Urinary bladder (tissue), 4 donors: ENCODE data around the gene SLC25A17. TPM values are rescaled to one million over a fixed set of nuclear protein-coding genes. Genes with fewer than 3 reads are reported as not detected.
"Not testable (repeated sequence)": the region's sequence is repeated elsewhere in the genome, so short reads cannot be mapped to it uniquely, and the experiment has no call there.

Experiments
- DNase-seq: peaks from one replicate; pipeline ENCODE4 v3.0.0-alpha.2; 2015; ENCODE audit errors: extremely low spot score
- H3K27ac ChIP-seq: one replicate; pipeline ENCODE4 v1.5.1; 2013; ENCODE audit warnings: low read depth, mild to moderate bottlenecking, moderate library complexity
- H3K36me3 ChIP-seq: one replicate; pipeline ENCODE4 v1.6.1; 2013; ENCODE audit warnings: mild to moderate bottlenecking, moderate library complexity; ENCODE audit not compliant: insufficient read depth
- H3K4me1 ChIP-seq: one replicate; pipeline ENCODE4 v1.6.1; 2013; ENCODE audit warnings: mild to moderate bottlenecking, moderate library complexity; ENCODE audit not compliant: insufficient read depth
- H3K4me3 ChIP-seq: one replicate; pipeline ENCODE4 v1.5.1; 2013; ENCODE audit warnings: low read depth, low read length
- WGBS: extraction: QIAGEN DNeasy Blood & Tissue Kit; methylation state at CpG from one replicate; pipeline ENCODE4 v1.1.7; 2013; 5-methylcytosine and 5-hydroxymethylcytosine counted together
- polyA plus RNA-seq: library from polyadenylated mRNA; stranded (reverse); fragments of 200-250 nt; gene quantifications from one replicate; pipeline ENCODE4 v1.2.3, GENCODE V29; 2013
- total RNA-seq: library from RNA; depleted of rRNA; stranded (reverse); fragments of >200 nt; gene quantifications from one replicate; pipeline ENCODE4 v1.2.3, GENCODE V29; 2014
- donor health status: healthy with polysubstance abuse.
- donor health status: healthy.

SLC25A17 gene, protein sequence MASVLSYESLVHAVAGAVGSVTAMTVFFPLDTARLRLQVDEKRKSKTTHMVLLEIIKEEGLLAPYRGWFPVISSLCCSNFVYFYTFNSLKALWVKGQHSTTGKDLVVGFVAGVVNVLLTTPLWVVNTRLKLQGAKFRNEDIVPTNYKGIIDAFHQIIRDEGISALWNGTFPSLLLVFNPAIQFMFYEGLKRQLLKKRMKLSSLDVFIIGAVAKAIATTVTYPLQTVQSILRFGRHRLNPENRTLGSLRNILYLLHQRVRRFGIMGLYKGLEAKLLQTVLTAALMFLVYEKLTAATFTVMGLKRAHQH
- total RNA-seq = 20.1 TPM
- 13.3 TPM for polyA plus RNA-seq

DNA sequence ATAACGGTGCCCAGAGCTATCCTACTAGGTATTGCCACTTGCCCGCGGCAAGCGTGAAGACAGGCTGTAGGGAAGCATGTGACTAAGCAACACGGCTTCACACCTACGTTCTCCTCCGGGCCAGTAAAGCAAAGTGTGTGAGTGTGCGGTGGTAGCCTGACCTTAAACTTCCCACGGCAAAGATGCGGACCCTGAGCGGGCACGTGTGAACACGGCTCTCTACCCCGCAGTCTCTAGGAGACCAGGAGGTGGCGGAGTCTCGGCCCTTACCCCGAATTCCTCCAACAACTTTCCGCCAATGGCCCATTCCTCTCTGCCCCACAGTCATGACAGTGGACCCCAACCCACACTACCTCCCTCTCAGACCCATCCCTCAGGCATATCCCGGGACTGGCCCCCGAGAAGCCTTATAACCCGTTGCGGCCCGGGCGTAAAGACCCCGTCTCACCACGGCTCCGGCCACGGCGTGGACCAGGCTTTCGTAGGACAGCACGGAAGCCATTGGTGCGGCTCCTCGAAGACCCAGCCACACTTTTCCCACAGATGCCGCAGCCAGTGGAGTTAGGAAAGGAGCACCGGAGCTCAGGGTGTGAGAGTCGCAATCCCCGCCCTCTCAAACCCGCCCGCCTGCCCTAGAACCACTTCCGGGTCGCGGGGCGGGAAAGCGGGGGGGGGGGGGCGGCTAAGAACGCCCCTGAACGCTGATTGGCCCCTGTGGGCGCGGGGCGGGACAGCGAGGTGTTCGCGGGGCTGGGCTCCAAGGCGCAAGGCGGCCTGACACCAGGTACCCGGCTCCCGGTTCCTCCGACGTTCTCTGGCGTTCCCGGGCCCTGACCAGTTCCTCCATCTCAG is at the start of gene SLC25A17:
Gene SLC25A17 (minus strand): TSS at position 600 of the 852 bp plus-strand sequence. CDS start 98 bp downstream, at position 502.
- Histone ChIP-seq H3K36me3 (peaks cover 3% of the 10 kb centered on the region), H3K4me1 (no peaks in the 10 kb centered on the region), H3K4me3 (peak within 1 kb of the TSS; percentile 92), H3K27ac (peak within 1 kb of the TSS; percentile 42)
- peak; percentile 57 for DNase-seq
- WGBS = under 1% methylated on average over 60 of the region's 61 CpGs

- not testable (repeated sequence) for H3K4me1 ChIP-seq, H3K27ac ChIP-seq, DNase-seq, H3K36me3 ChIP-seq, H3K4me3 ChIP-seq
- WGBS = 83% methylated on average over 6 of the region's 6 CpGs
These were observed 49.2 kb upstream of the SLC25A17 start for GRCh38 chr22:40868379-40868778.

DNA sequence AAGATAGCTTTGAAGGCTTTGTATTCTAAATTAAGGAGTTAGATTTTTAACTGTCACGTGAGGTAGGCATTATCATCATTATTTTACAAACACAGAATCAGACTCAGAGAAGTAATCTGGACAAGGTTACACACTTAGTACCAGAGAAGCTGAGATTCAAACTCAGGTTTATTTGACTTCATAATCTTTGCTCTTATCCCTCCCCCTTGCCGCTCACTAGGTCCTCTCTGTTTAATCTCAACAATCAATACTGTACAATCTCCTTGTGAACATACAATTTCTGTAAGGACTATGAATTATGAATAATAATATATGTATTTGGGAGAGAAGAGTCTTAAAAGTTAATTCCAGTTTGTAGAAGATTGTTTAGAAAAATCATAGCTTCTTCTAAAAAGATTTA is 48.0 kb upstream of the SLC25A17 start:
- no peak overlapping the region for H3K4me3 ChIP-seq
- DNase-seq = no peak
- WGBS = 82% methylated on average over 2 of the region's 2 CpGs
- no peaks in the 10 kb centered on the region for H3K36me3 ChIP-seq
- H3K27ac ChIP-seq = no peak overlapping the region
- H3K4me1 ChIP-seq = no peaks in the 10 kb centered on the region

DNA sequence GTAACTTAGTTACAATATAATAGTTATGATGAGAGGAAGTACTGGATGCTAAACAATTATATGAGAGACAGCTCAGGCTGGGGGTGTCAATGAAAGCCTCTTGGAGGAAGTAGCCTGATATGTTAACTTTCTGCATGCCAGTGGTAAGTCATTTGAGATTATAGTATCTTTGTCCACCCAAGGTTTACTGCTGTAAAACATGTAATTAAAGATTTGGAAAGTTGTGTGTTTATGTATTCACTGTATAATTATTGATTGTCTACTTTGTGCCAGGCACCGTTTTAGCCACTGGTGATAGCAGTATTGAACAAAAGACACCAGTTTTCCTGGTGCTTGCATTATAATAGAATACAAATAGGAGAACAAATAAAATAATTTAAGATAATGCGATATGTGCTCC is 43.4 kb upstream of the SLC25A17 start:
- Histone ChIP-seq H3K4me1 (peaks cover 1% of the 10 kb centered on the region), H3K4me3 (no peak overlapping the region), H3K36me3 (no peaks in the 10 kb centered on the region), H3K27ac (no peak overlapping the region)
- 96% methylated on average over 2 of the region's 2 CpGs for WGBS
- no peak for DNase-seq

GRCh38 chr22:40862013-40862412 is 42.9 kb upstream of the SLC25A17 start, which contains the start of gene DNAJB7:
DNAJB7 (minus strand) TSS chr22:40862113; CDS start chr22:40861994, 119 bp downstream.
- no peak within 1 kb of the TSS for H3K4me3 ChIP-seq
- H3K4me1 ChIP-seq = peaks cover 1% of the 10 kb centered on the region
- H3K36me3 ChIP-seq = no peaks in the 10 kb centered on the region
- no peak for DNase-seq
- 92% methylated on average over 3 of the region's 3 CpGs for WGBS
- no peak within 1 kb of the TSS for H3K27ac ChIP-seq

- Histone ChIP-seq H3K27ac (peak overlapping the region; percentile 91), H3K4me3 (peak overlapping the region; percentile 67), H3K36me3 (no peaks in the 10 kb centered on the region), H3K4me1 (peaks cover 1% of the 10 kb centered on the region)
- WGBS = 5% methylated on average over 18 of the region's 18 CpGs
- DNase-seq = no peak
These were observed 38.2 kb upstream of the SLC25A17 start for GRCh38 chr22:40857309-40857855.

DNA sequence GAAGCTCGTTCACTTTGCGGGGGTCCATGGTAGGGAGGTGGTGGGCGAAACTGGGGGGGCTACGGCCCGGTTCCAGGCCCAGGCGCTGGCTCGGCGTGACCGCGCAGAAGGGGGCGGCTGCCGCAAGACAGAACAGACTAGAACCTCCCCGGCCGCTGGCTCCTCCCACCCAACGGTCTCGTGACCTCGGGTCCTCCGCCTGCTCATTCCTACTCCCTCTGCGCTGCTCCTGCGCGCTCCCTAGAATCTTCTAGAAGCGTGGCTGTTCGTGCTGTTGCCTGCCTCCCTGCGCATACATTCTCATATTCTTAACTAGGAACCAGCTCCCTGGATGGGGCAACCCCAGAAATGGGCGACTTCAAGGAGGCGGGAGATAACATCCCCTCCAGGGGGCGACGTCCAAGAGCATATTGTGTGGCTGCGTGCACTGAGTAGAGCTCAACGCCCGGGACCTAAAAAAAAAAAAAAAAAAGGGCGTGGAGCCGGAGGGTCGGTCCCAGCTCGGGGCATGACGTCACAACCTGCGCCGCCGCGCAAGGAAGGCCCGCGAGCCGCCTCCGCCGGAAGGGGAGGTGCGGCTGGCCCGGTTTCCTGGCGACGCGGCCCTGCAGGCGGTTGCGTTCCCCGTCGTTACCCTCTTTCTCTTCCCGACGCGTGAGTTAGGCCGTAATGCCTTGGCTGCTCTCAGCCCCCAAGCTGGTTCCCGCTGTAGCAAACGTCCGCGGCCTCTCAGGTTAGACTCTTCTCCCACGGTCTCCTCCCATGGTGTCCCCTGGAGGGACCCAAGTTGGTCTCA is 37.6 kb upstream of the SLC25A17 start, which contains the start of the genes ST13 and XPNPEP3:
Gene ST13 (minus strand): TSS at position 127 of the 796 bp plus-strand sequence. CDS start 99 bp downstream, at position 28.
Gene XPNPEP3 (plus strand): TSS at position 636 of the 796 bp plus-strand sequence. CDS start 34 bp downstream, at position 670.
- under 1% methylated on average over 63 of the region's 63 CpGs for WGBS
- peak; percentile 96 for DNase-seq
- peak within 1 kb of the TSS; percentile 94 for H3K27ac ChIP-seq
- peaks cover 1% of the 10 kb centered on the region for H3K4me1 ChIP-seq
- H3K36me3 ChIP-seq = no peaks in the 10 kb centered on the region
- peak within 1 kb of the TSS; percentile 75 for H3K4me3 ChIP-seq

- Histone ChIP-seq H3K4me3 (peak overlapping the region; percentile 75), H3K36me3 (no peaks in the 10 kb centered on the region), H3K27ac (peak overlapping the region; percentile 94), H3K4me1 (peaks cover 1% of the 10 kb centered on the region)
- WGBS = 1% methylated on average over 29 of the region's 29 CpGs
- DNase-seq = no peak
These were observed 36.9 kb upstream of the SLC25A17 start for GRCh38 chr22:40855979-40856512.

- DNase-seq = peak; percentile 3
- WGBS = 35% methylated on average over 20 of the region's 20 CpGs
- peak overlapping the region; percentile 75 for H3K4me3 ChIP-seq
- H3K36me3 ChIP-seq = no peaks in the 10 kb centered on the region
- H3K4me1 ChIP-seq = peaks cover 1% of the 10 kb centered on the region
- H3K27ac ChIP-seq = no peak overlapping the region
These were observed 36.2 kb upstream of the SLC25A17 start for GRCh38 chr22:40855071-40855978.

DNA sequence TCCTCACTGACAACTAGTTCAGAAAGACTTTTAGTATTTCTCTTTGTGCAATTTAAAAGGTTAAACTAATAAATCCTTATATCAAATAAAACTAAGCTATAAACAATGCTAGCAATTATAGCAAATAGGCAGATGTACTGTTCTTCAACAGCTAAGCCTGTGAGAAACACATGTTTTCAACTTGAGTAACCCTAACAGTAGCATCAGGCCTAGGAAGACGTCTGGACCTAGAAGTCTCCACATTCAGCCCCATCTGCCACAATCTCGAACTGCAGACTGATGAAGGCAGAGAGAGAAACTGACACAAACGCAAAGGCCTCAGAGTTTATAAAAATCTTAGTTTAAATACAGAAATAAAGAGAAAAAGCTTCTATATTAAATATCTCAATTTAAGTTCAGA is 34.8 kb upstream of the SLC25A17 start:
- no peak overlapping the region for H3K4me3 ChIP-seq
- 35% methylated on average over 3 of the region's 3 CpGs for WGBS
- H3K36me3 ChIP-seq = no peaks in the 10 kb centered on the region
- H3K4me1 ChIP-seq = peaks cover 1% of the 10 kb centered on the region
- no peak for DNase-seq
- no peak overlapping the region for H3K27ac ChIP-seq

DNA sequence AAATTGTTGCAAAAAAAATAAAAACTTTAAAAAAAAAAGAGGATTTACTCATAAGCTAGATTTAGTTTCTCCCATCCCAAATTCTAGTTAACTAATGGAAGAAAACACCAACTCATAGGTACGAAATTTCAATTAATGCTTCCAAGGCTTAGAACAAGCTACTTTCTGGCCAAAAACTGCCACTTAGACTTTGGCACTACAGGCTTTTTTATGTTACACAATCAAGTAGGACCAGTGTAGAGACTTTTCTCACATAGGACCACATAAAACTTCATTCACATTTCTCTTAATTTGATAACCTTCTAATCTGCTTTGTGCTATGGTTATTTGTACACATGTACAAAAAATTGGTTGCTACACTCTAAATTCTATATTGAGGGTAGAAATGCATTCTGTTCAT is 34.2 kb upstream of the SLC25A17 start:
- H3K4me3 ChIP-seq = no peak overlapping the region
- DNase-seq = no peak
- no peak overlapping the region for H3K27ac ChIP-seq
- WGBS = 63% methylated on average over 1 of the region's 1 CpG
- no peaks in the 10 kb centered on the region for H3K36me3 ChIP-seq
- H3K4me1 ChIP-seq = peaks cover 1% of the 10 kb centered on the region

GRCh38 chr22:40845816-40846215 is 26.7 kb upstream of the SLC25A17 start:
- 93% methylated on average over 11 of the region's 11 CpGs for WGBS
- H3K27ac ChIP-seq, H3K4me1 ChIP-seq, DNase-seq, H3K36me3 ChIP-seq, H3K4me3 ChIP-seq: not testable (repeated sequence)
